Posterior vena cava (tissue), 2 donors: ENCODE data around the gene HECTD4. TPM values are rescaled to one million over a fixed set of nuclear protein-coding genes. Genes with fewer than 3 reads are reported as not detected.
"Not testable (repeated sequence)": the region's sequence is repeated elsewhere in the genome, so short reads cannot be mapped to it uniquely, and the experiment has no call there.

Source experiments
- DNase-seq: peaks from one replicate; pipeline ENCODE4 v3.0.0-alpha.2; 2020; ENCODE audit warnings: low spot score
- intact Hi-C, 2 donors: fragments of 100-400 bp; cut with DNase I; formaldehyde crosslinking; loops; one replicate each; pipeline versions ENCODE4 v1.14.1 to v1.14.2; 2022 to 2023
- total RNA-seq, 2 donors: library from RNA; stranded (reverse); fragmentation: NEBNext Ultra II Directional; extraction: Animal tissue kit (Norgen Biotek cat#: 25700); gene quantifications; one replicate each; pipeline ENCODE4 v1.2.1, GENCODE V29; 2021
- donor health status: DM: yes; HTN: yes; CAD: no.
- donor health status: DM: yes; HTN: yes; CAD: no.

The HECTD4 gene
- total RNA-seq, 2 donors from 2014 or later, result 46.7 to 47.9 TPM

DNA sequence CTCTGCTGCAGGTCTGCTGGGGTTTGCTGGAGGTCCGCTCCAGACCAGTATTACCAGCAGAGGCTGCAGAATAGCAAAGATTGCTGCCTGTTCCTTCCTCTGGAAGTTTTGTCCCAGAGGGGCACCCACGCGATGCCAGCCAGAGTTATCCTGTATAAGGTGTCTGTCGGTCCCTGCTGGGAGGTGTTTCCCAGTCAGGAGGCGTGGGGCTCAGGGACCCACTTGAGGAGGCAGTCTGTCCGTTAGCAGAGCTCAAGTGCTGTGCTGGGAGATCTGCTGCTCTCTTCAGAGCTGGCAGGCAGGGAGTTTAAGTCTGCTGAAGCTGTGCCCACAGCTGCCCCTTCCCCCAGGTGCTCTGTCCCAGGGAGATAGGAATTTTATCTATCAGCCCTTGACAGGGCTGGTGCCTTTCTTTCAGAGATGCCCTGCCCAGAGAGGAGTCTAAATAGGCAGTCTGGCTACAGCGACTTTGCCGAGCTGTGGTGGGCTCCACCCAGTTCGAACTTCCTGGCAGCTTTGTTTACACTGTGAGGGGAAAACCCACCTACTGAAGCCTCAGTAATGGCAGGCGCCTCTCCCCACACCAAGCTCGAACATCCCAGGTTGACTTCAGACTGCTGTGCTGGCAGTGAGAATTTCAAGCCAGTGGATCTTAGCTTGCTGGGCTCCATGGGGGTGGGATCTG is 223.6 kb downstream of the HECTD4 start:
- intact Hi-C loops, DNase-seq: not testable (repeated sequence)

DNA sequence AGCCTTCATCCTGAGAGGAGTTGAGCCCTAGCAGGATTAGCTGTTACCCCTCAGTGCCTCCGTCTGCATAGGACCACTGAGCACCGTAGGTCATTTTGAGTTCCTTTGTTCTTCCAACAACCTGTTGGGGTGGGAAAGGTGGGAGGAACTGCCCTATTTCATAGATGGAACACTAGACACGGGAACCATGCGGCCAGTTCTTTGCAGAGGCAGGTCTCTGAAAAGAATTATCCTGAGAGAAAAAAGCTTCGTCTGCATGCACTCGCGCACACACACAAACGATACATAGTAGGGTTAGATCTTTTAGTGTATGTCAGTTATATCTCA is 228.4 kb downstream of the HECTD4 start:
- intact Hi-C loops, result no loop called here
- DNase-seq, result no peak

- DNase-seq, result no peak
- intact Hi-C loops, result no loop called here
These were observed 228.9 kb downstream of the HECTD4 start for GRCh38 chr12:112153181-112153892.

DNA sequence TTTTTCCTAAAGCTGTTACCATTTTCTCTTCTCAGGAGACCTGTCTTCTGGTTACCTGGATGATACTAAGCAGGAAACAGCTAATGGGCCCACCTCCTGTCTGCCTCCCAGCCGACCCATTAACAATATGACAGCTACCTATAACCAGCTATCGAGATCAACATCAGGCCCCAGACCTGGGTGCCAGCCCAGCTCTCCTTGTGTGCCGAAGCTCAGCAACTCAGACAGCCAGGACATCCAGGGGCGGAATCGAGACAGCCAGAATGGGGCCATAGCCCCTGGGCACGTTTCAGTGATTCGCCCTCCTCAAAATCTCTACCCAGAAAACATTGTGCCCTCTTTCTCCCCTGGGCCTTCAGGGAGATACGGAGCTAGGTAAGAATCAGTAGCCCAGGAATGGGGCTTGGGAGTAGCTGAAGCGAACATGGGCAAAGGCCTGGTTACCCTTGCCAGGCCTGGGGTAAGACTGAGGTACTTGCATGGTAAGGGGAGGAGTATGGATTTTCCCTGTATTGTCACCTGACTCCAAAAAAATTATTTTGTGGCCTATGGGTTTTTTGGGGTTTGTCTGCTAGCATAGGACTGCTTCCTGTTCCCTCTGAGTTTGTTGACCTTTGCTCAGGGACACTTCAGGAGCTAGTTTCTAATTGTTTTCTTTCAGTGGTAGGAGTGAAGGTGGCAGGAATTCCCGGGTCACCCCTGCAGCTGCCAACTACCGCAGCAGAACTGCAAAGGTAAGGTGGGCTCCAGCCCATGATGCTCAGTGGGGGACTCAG is 230.3 kb downstream of the HECTD4 start:
- intact Hi-C loops, result no loop called here
- no peak for DNase-seq

DNA sequence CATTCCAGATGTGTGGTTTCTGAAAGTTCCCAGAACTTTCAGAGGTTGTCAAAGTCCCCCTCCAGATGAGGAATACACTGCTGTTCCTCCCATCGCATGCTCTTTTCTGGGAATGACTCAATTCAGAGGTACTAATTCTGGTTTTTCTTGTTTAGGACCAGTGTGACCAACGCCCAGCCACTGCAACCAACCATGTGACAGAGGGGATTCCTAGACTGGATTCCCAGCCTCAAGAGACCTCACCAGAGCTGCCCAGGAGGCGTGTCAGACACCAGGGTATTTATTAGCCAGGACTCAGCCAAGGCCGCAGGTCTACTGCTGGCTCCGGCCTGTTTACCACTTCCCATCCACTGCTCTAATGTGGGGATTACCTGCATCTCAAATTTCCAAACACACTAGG is 232.6 kb downstream of the HECTD4 start:
- no peak for DNase-seq
- intact Hi-C loops, result no loop called here

GRCh38 chr12:112148031-112148513 is 234.2 kb downstream of the HECTD4 start:
- intact Hi-C loops, result no loop called here
- DNase-seq, result no peak

DNA sequence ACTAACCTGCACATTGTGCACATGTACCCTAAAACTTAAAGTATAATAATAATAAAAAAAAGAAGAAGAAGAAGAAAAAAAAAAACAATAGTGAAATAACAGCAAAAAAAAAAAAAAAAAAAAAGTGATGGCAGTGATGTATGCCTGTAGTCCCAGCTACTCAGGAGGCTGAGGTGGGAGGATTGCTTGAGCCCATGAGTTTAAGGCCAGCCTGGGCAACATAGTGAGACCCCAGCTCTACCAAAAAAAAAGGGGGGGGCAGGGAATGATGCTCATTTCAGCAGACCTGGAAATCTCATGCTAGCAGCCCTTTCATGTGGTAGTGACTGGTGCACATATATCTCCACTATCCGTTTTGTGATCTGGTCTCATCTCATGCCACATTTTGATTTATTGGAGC is 236.1 kb downstream of the HECTD4 start:
- intact Hi-C loops, result no loop called here
- DNase-seq, result no peak

GRCh38 chr12:112140728-112141127 is 241.5 kb downstream of the HECTD4 start:
- no peak for DNase-seq
- intact Hi-C loops, result no loop called here

- intact Hi-C loops, result no loop called here
- no peak for DNase-seq
These were observed 247.5 kb downstream of the HECTD4 start for GRCh38 chr12:112134731-112135130.

DNA sequence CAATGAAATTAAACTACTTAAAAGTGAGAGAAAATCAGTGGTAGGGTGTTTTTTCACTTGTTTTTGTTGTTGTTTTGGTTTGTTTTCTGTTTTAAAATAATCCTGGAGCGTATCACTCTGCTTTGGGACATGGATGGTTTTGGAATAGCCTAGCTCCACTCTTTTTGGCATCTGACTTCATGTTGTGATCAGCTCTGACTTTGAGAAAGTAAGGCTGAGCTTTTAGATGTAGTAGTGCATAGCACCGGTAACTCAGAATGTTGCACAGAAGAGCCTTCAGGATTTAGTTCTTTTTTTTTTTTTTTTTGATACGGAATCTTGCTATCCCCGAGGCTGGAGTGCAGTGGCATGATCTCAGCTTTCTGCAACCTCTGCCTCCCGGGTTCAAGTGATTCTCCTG is 248.8 kb downstream of the HECTD4 start:
- intact Hi-C loops, result no loop called here

DNA sequence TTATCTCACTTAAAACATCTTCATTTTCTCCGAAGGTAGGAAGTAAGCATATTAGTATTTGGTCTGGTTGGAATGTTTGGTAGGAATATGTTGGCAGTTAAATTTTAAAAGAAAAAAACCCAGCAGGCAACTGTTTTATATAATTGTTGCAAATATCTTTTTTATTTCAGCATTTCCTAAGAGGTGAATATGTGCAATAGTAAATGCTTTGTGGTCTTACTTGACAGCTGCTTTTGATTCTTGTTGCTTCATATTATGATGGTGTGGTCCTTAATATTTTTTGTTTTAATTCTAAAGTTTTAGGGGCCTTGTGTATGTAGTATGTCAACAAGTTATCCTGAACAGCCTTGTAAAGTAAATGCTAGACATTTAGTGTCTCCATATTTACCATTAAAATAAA is 250.5 kb downstream of the HECTD4 start:
- intact Hi-C loops, result no loop called here
- no peak for DNase-seq

More for the DNA sequence above, 248.8 kb downstream of the HECTD4 start:
- no peak for DNase-seq

GRCh38 chr12:112130441-112130998 is 251.7 kb downstream of the HECTD4 start:
- no peak for DNase-seq
- intact Hi-C loops, result no loop called here

GRCh38 chr12:112126911-112127310 is 255.3 kb downstream of the HECTD4 start:
- DNase-seq, result no peak
- intact Hi-C loops, result no loop called here

- DNase-seq, result no peak
- intact Hi-C loops, result no loop called here
These were observed 256.2 kb downstream of the HECTD4 start for GRCh38 chr12:112126000-112126438.

DNA sequence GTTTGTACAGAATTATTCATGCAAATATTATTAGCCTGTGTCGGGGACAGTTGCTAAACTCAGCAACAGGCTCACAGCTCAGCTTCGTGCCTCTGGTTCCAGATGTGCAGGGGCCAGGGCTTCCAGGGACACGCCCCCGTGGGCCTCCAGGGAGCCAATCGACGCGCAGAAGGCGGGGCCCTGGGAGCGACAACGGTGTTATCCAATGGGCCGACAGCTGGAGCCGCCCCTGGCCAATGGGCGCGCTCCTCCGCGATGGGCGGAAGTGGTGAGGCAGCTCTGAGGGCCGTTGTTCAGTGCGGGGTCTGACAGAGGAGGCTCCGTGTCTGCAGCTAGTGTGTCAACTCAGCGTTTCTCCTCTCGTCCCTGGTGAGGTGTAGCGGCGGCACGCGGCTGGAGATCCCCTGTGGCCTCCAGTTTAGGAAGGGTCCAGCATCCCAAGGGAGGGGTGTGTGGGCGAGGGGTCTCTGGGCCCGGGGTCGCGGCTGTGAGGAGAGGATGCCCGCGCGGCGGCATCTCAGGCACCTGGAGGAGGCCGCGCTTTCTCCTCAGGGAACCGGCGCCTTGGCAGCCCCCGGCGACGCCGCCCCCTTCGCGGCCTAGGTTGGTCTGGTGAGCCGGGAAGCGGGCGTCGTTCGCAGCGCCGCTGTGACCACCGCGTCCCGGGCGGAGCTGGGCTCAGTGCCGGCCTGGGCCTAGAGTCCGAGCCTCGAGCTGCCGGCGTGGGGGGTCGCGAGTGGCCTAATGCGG is 256.8 kb downstream of the HECTD4 start, which contains the start of gene TRAFD1:
Gene TRAFD1 (plus strand): TSS at position 311 of the 750 bp plus-strand sequence. CDS start 4,963 bp downstream, outside the sequence.
- DNase-seq, result peak; percentile 99
- intact Hi-C loops, result no loop called here

GRCh38 chr12:112124918-112125249 is 257.3 kb downstream of the HECTD4 start:
- intact Hi-C loops, result no loop called here
- no peak for DNase-seq

GRCh38 chr12:112122823-112123690 is 259.2 kb downstream of the HECTD4 start:
- DNase-seq, result no peak

More at GRCh38 chr12:112122823-112123690, 259.2 kb downstream of the HECTD4 start:
- intact Hi-C loops, result no loop called here
